AG04450 (cell line): Measurements from ENCODE around the gene PSIP1. TPM values are rescaled to one million over a fixed set of nuclear protein-coding genes. Genes with fewer than 3 reads are reported as not detected.

Experiments used
- CTCF ChIA-PET: fragments of 300-600, 350-600 bp; formaldehyde crosslinking; extraction: SDS; loops from one replicate; lab custom pipeline; 2022; ENCODE audit warnings: antibody characterized with exemption, inconsistent platforms; lab: Charles Lee
- POLR2A ChIA-PET: fragments of 350-600 bp; formaldehyde crosslinking; extraction: SDS; loops from one replicate; lab custom pipeline; 2021; ENCODE audit warnings: antibody characterized with exemption, inconsistent platforms; lab: Yijun Ruan, JAX
- DNase-seq: peaks from one replicate; pipeline ENCODE4 v3.0.0-alpha.2; 2011; ENCODE audit warnings: low read depth, low spot score
- H3K27ac ChIP-seq: one replicate; pipeline ENCODE4 v1.5.1; 2012; ENCODE audit warnings: low read depth, low read length, control low read depth
- H3K27me3 ChIP-seq: one replicate; pipeline ENCODE4 v1.6.0; 2012; ENCODE audit warnings: low read length; ENCODE audit not compliant: control insufficient read depth, insufficient read depth
- H3K4me3 ChIP-seq: 2 replicates; pipeline ENCODE4 v1.5.1; 2011; ENCODE audit warnings: mild to moderate bottlenecking, low read depth, low read length, control low read depth
- H3K9me3 ChIP-seq: 2 replicates; pipeline ENCODE4 v1.5.1; 2012; ENCODE audit warnings: low read length; ENCODE audit not compliant: control insufficient read depth, insufficient read depth
- polyA plus RNA-seq: library from polyadenylated mRNA; depleted of rRNA; stranded (reverse); fragments of >200 nt; gene quantifications from 2 replicates; pipeline ENCODE4 v1.2.3, GENCODE V29; 2011; rRNA removed
- small RNA-seq: library from RNA; depleted of rRNA; stranded (forward); fragments of <200 nt; gene quantifications from one replicate; pipeline ENCODE3, GENCODE V24; 2012; ENCODE audit warnings: low read depth; ENCODE audit not compliant: insufficient read length
- TF ChIP-seq, protein P1 (sequence below): IDR thresholded peaks from 2 replicates; pipeline ENCODE4 v1.5.1; 2011; ENCODE audit warnings: low read depth, low read length, control low read depth, inconsistent platforms

The PSIP1 gene
- polyA plus RNA-seq, 1 experiment = 57.3 TPM

DNA sequence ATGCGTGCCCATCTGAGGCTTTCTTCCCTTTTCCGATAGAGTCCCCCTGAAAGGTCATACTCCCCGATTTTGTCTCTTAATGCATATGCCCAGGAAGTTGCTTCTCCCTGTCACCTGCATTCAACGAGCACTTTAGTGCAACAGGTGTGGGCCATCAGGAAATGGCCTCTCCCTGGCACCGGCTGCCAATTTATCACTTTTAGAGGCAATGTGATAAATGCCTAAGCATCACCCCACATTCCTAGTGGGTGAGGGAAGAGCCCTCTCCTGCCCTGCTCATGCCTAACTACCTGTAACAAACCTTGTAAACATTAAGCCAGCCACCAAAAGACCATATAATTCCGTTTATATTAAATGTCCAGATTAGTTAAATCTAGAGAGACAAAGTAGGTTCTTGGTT is 89.2 kb downstream of the PSIP1 start:
- Histone ChIP-seq H3K9me3 (peaks cover 3% of the 10 kb centered on the region; the same call in 1 of the 2 replicates), H3K4me3 (no peak overlapping the region), H3K27ac (no peak overlapping the region), H3K27me3 (no peaks in the 10 kb centered on the region)
- no peak for DNase-seq
- ChIA-PET CTCF (interaction anchor here (1.0 kb wide), 1 partner anchor 190 kb away, joined by 3 read pairs; no protein-coding TSS in a partner anchor), POLR2A (no interaction called here)
- TF ChIP-seq, protein P1, sequence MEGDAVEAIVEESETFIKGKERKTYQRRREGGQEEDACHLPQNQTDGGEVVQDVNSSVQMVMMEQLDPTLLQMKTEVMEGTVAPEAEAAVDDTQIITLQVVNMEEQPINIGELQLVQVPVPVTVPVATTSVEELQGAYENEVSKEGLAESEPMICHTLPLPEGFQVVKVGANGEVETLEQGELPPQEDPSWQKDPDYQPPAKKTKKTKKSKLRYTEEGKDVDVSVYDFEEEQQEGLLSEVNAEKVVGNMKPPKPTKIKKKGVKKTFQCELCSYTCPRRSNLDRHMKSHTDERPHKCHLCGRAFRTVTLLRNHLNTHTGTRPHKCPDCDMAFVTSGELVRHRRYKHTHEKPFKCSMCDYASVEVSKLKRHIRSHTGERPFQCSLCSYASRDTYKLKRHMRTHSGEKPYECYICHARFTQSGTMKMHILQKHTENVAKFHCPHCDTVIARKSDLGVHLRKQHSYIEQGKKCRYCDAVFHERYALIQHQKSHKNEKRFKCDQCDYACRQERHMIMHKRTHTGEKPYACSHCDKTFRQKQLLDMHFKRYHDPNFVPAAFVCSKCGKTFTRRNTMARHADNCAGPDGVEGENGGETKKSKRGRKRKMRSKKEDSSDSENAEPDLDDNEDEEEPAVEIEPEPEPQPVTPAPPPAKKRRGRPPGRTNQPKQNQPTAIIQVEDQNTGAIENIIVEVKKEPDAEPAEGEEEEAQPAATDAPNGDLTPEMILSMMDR = no peak

DNA sequence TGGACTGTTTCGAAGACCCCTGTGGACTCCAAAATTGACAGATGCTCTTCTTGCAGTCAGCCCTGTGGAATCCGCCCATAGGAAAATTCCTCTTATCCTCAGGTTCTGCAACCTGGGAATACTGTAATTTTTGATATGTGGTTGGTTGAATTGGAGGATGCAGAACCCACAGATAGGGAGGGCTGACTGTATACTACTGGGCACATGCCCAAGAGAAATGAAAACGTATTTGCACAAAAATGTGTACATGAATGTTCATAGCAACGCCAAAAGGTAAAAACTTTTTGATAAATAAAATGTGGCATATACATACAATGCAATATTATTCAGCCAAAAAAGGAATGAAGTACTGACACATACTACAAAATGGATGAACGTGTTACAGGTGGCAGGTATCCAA is 90.0 kb downstream of the PSIP1 start:
- Histone ChIP-seq H3K27ac (no peak overlapping the region), H3K27me3 (no peaks in the 10 kb centered on the region), H3K9me3 (peaks cover 3% of the 10 kb centered on the region; the same call in 1 of the 2 replicates), H3K4me3 (no peak overlapping the region)
- TF ChIP-seq, protein P1 = no peak
- ChIA-PET POLR2A (no interaction called here), CTCF (interaction anchor here (0.6 to 1.0 kb wide), 3 partner anchors 138 to 235 kb away, joined by 3 to 4 read pairs (median 3); no protein-coding TSS in a partner anchor)
- no peak for DNase-seq

DNA sequence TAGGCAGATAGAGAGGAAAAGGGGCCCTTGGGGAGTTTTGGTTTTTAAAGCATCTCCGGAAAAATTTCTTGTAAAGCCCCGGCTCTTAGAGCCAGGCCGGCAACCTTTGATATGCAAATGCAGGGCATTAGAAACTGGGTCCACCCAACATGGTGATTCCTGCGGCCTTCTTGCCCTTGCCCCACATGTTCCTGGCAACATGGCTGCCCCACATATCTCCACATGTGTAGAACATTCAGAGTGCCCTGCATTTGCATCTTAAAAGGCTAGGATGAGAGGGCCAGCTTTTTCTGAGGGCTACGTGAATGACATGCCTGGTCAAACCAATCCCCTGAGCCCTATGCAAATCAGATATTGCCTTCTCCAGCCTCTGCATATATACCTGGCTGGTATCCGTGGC is 93.1 kb downstream of the PSIP1 start:
- Histone ChIP-seq H3K9me3 (peaks cover 4% of the 10 kb centered on the region; the same call in 1 of the 2 replicates), H3K27ac (no peak overlapping the region), H3K27me3 (no peaks in the 10 kb centered on the region), H3K4me3 (no peak overlapping the region)
- ChIA-PET POLR2A (no interaction called here), CTCF (interaction anchor here (0.7 to 1.3 kb wide), 4 partner anchors 155 to 317 kb away, joined by 3 to 4 read pairs (median 3); no protein-coding TSS in a partner anchor)
- no peak for DNase-seq
- TF ChIP-seq, protein P1 = no peak

DNA sequence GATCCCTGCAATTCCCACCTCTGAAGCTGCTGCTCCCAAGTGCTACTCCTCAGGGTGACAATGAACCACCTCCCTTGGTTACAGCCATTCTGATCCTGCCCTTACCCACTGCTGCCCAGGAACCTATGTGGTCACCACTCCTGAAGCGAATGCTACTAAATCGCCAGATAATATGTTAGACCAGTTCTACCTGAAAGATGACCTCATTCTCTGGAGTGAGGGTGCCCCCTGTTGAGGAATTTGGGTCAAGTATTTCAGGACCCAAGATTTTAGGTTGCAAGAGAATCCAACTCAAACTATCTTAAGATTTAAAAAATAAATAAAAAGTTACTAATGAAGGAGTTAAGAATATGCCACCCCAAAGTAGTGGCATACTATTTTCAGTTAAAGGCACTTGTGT is 93.9 kb downstream of the PSIP1 start:
- CTCF ChIA-PET = interaction anchor here (0.7 to 2.2 kb wide), 12 partner anchors 9 to 317 kb away, joined by 3 to 17 read pairs (median 3); no protein-coding TSS in a partner anchor
- POLR2A ChIA-PET = no interaction called here

More for the DNA sequence above, 93.9 kb downstream of the PSIP1 start:
- Histone ChIP-seq H3K27ac (no peak overlapping the region), H3K27me3 (no peaks in the 10 kb centered on the region), H3K9me3 (peaks cover 4% of the 10 kb centered on the region; the same call in 1 of the 2 replicates), H3K4me3 (no peak overlapping the region)
- DNase-seq = peak; percentile 24
- TF ChIP-seq, protein P1 = peak; percentile 55

Small RNA genes within 50 kb of the gene (small RNA-seq; reads per million reads assigned to genes)
- gene AL513423.1 (not detected), gene RN7SL98P (not detected), gene RNU6-246P (not detected), gene RNU6-319P (not detected)

Other genes starting within 250 kb of the PSIP1 start
- gene TTC39B, start 203.8 kb downstream of the PSIP1 start, polyA plus RNA-seq = 8.6 and 11.4 TPM in 2 replicates
- 31.8 and 45.3 TPM in 2 replicates for gene SNAPC3, start 88.1 kb downstream of the PSIP1 start, polyA plus RNA-seq
- gene CCDC171, start 42.1 kb upstream of the PSIP1 start, polyA plus RNA-seq = 0.72 and 0.81 TPM in 2 replicates